HG03095 (cell line): ENCODE measurements around the gene FGR.

Experiments used
- ATAC-seq: cut with Tn5 transposase; IDR thresholded peaks from one replicate; pipeline ENCODE4 v1.9.1; 2021; ENCODE audit warnings: moderate library complexity; ENCODE audit not compliant: unreplicated experiment

The FGR gene

GRCh38 chr1:27590917-27591508 lies 44.0 kb downstream of the FGR start:
- ATAC-seq: no peak

GRCh38 chr1:27589841-27590426 lies 45.1 kb downstream of the FGR start:
- no peak for ATAC-seq

GRCh38 chr1:27589441-27589840 lies 45.5 kb downstream of the FGR start:
- ATAC-seq: no peak

GRCh38 chr1:27588256-27589232 lies 46.4 kb downstream of the FGR start:
- no peak for ATAC-seq

GRCh38 chr1:27585684-27586083 lies 49.3 kb downstream of the FGR start:
- ATAC-seq: no peak

- no peak for ATAC-seq
Observed at GRCh38 chr1:27584453-27584852, 50.5 kb downstream of the FGR start.

- ATAC-seq: no peak
Observed at GRCh38 chr1:27583479-27583878, 51.5 kb downstream of the FGR start.

GRCh38 chr1:27581823-27582243 lies 53.2 kb downstream of the FGR start:
- ATAC-seq: no peak

GRCh38 chr1:27577504-27578188 lies 57.3 kb downstream of the FGR start:
- no peak for ATAC-seq

- ATAC-seq: no peak
Observed at GRCh38 chr1:27576806-27577227, 58.2 kb downstream of the FGR start.

- ATAC-seq: no peak
Observed at GRCh38 chr1:27575840-27576331, 59.1 kb downstream of the FGR start.

- ATAC-seq: no peak
Observed at GRCh38 chr1:27574871-27575831, 59.8 kb downstream of the FGR start.

GRCh38 chr1:27574001-27574781 lies 60.8 kb downstream of the FGR start:
- ATAC-seq: no peak

GRCh38 chr1:27572679-27573426 lies 62.1 kb downstream of the FGR start:
- no peak for ATAC-seq

- ATAC-seq: no peak
Observed at GRCh38 chr1:27572019-27572678, 62.8 kb downstream of the FGR start.

- ATAC-seq: no peak
Observed at GRCh38 chr1:27571439-27572018, 63.5 kb downstream of the FGR start.

- no peak for ATAC-seq
Observed at GRCh38 chr1:27570784-27571183, 64.2 kb downstream of the FGR start.

- ATAC-seq: no peak
Observed at GRCh38 chr1:27570356-27570755, 64.6 kb downstream of the FGR start.
